ENCODE measurements around the gene CACNA1D.

CACNA1D gene

GRCh38 chr3:53665608-53666425 lies 171.4 kb downstream of the CACNA1D start:
- H3K27me3 ChIP-seq (ENCODE audit: insufficient read depth, low read length) = peaks cover 7% of the 10 kb centered on the region
- no peaks in the 10 kb centered on the region for H3K36me3 ChIP-seq (ENCODE audit: insufficient read depth, low read length)
- H3K4me3 ChIP-seq (ENCODE audit: low read depth, low read length) = no peak overlapping the region
- H3K79me2 ChIP-seq (ENCODE audit: control insufficient read depth, insufficient read depth, low read length, unreplicated experiment) = no peaks in the 10 kb centered on the region
- no peak overlapping the region for H3K27ac ChIP-seq (ENCODE audit: low read depth, low read length)
- H2AFZ ChIP-seq (ENCODE audit: low read length, unreplicated experiment) = no peak overlapping the region
- no peaks in the 10 kb centered on the region for H3K4me1 ChIP-seq (ENCODE audit: control insufficient read depth, insufficient read depth, low read length, unreplicated experiment)

- no peaks in the 10 kb centered on the region for H3K79me2 ChIP-seq (ENCODE audit: control insufficient read depth, insufficient read depth, low read length, unreplicated experiment)
- no peaks in the 10 kb centered on the region for H3K4me1 ChIP-seq (ENCODE audit: control insufficient read depth, insufficient read depth, low read length, unreplicated experiment)
- H3K27ac ChIP-seq (ENCODE audit: low read depth, low read length) = no peak overlapping the region
- peaks cover 29% of the 10 kb centered on the region for H3K27me3 ChIP-seq (ENCODE audit: insufficient read depth, low read length)
- no peak overlapping the region for H2AFZ ChIP-seq (ENCODE audit: low read length, unreplicated experiment)
- H3K4me3 ChIP-seq (ENCODE audit: low read depth, low read length) = no peak overlapping the region
- no peaks in the 10 kb centered on the region for H3K36me3 ChIP-seq (ENCODE audit: insufficient read depth, low read length)
These were observed 174.5 kb downstream of the CACNA1D start for GRCh38 chr3:53668872-53669271.

GRCh38 chr3:53670721-53671120 lies 176.3 kb downstream of the CACNA1D start:
- no peak overlapping the region for H2AFZ ChIP-seq (ENCODE audit: low read length, unreplicated experiment)
- H3K27me3 ChIP-seq (ENCODE audit: insufficient read depth, low read length) = peaks cover 41% of the 10 kb centered on the region
- no peaks in the 10 kb centered on the region for H3K79me2 ChIP-seq (ENCODE audit: control insufficient read depth, insufficient read depth, low read length, unreplicated experiment)
- H3K4me3 ChIP-seq (ENCODE audit: low read depth, low read length) = no peak overlapping the region
- no peaks in the 10 kb centered on the region for H3K4me1 ChIP-seq (ENCODE audit: control insufficient read depth, insufficient read depth, low read length, unreplicated experiment)
- no peaks in the 10 kb centered on the region for H3K36me3 ChIP-seq (ENCODE audit: insufficient read depth, low read length)
- H3K27ac ChIP-seq (ENCODE audit: low read depth, low read length) = no peak overlapping the region

- Histone ChIP-seq H3K27ac (ENCODE audit: low read depth, low read length) (no peak overlapping the region), H3K4me1 (ENCODE audit: control insufficient read depth, insufficient read depth, low read length, unreplicated experiment) (no peaks in the 10 kb centered on the region), H3K36me3 (ENCODE audit: insufficient read depth, low read length) (no peaks in the 10 kb centered on the region), H2AFZ (ENCODE audit: low read length, unreplicated experiment) (no peak overlapping the region), H3K4me3 (ENCODE audit: low read depth, low read length) (no peak overlapping the region), H3K27me3 (ENCODE audit: insufficient read depth, low read length) (peaks cover 44% of the 10 kb centered on the region), H3K79me2 (ENCODE audit: control insufficient read depth, insufficient read depth, low read length, unreplicated experiment) (no peaks in the 10 kb centered on the region)
These were observed 177.0 kb downstream of the CACNA1D start for GRCh38 chr3:53671192-53671960.

GRCh38 chr3:53671961-53672299 lies 177.5 kb downstream of the CACNA1D start:
- Histone ChIP-seq H3K4me1 (ENCODE audit: control insufficient read depth, insufficient read depth, low read length, unreplicated experiment) (no peaks in the 10 kb centered on the region), H3K4me3 (ENCODE audit: low read depth, low read length) (no peak overlapping the region), H3K27me3 (ENCODE audit: insufficient read depth, low read length) (peaks cover 44% of the 10 kb centered on the region), H3K79me2 (ENCODE audit: control insufficient read depth, insufficient read depth, low read length, unreplicated experiment) (no peaks in the 10 kb centered on the region), H2AFZ (ENCODE audit: low read length, unreplicated experiment) (no peak overlapping the region), H3K27ac (ENCODE audit: low read depth, low read length) (no peak overlapping the region), H3K36me3 (ENCODE audit: insufficient read depth, low read length) (no peaks in the 10 kb centered on the region)

- H3K79me2 ChIP-seq (ENCODE audit: control insufficient read depth, insufficient read depth, low read length, unreplicated experiment) = no peaks in the 10 kb centered on the region
- no peak overlapping the region for H3K4me3 ChIP-seq (ENCODE audit: low read depth, low read length)
- no peaks in the 10 kb centered on the region for H3K4me1 ChIP-seq (ENCODE audit: control insufficient read depth, insufficient read depth, low read length, unreplicated experiment)
- H3K27ac ChIP-seq (ENCODE audit: low read depth, low read length) = no peak overlapping the region
- H3K36me3 ChIP-seq (ENCODE audit: insufficient read depth, low read length) = no peaks in the 10 kb centered on the region
- no peak overlapping the region for H2AFZ ChIP-seq (ENCODE audit: low read length, unreplicated experiment)
- H3K27me3 ChIP-seq (ENCODE audit: insufficient read depth, low read length) = peaks cover 48% of the 10 kb centered on the region
These were observed 178.6 kb downstream of the CACNA1D start for GRCh38 chr3:53672981-53673380.

- Histone ChIP-seq H3K36me3 (ENCODE audit: insufficient read depth, low read length) (no peaks in the 10 kb centered on the region), H3K79me2 (ENCODE audit: control insufficient read depth, insufficient read depth, low read length, unreplicated experiment) (no peaks in the 10 kb centered on the region), H3K4me1 (ENCODE audit: control insufficient read depth, insufficient read depth, low read length, unreplicated experiment) (no peaks in the 10 kb centered on the region), H3K27me3 (ENCODE audit: insufficient read depth, low read length) (peaks cover 48% of the 10 kb centered on the region), H3K4me3 (ENCODE audit: low read depth, low read length) (no peak overlapping the region), H2AFZ (ENCODE audit: low read length, unreplicated experiment) (no peak overlapping the region), H3K27ac (ENCODE audit: low read depth, low read length) (no peak overlapping the region)
These were observed 179.4 kb downstream of the CACNA1D start for GRCh38 chr3:53673722-53674350.

GRCh38 chr3:53674582-53674981 lies 180.2 kb downstream of the CACNA1D start:
- no peak overlapping the region for H2AFZ ChIP-seq (ENCODE audit: low read length, unreplicated experiment)
- no peaks in the 10 kb centered on the region for H3K4me1 ChIP-seq (ENCODE audit: control insufficient read depth, insufficient read depth, low read length, unreplicated experiment)
- no peaks in the 10 kb centered on the region for H3K79me2 ChIP-seq (ENCODE audit: control insufficient read depth, insufficient read depth, low read length, unreplicated experiment)
- peaks cover 49% of the 10 kb centered on the region for H3K27me3 ChIP-seq (ENCODE audit: insufficient read depth, low read length)
- no peaks in the 10 kb centered on the region for H3K36me3 ChIP-seq (ENCODE audit: insufficient read depth, low read length)
- H3K27ac ChIP-seq (ENCODE audit: low read depth, low read length) = no peak overlapping the region
- H3K4me3 ChIP-seq (ENCODE audit: low read depth, low read length) = no peak overlapping the region

- peaks cover 50% of the 10 kb centered on the region for H3K27me3 ChIP-seq (ENCODE audit: insufficient read depth, low read length)
- H3K36me3 ChIP-seq (ENCODE audit: insufficient read depth, low read length) = no peaks in the 10 kb centered on the region
- no peak overlapping the region for H3K4me3 ChIP-seq (ENCODE audit: low read depth, low read length)
- H2AFZ ChIP-seq (ENCODE audit: low read length, unreplicated experiment) = no peak overlapping the region
- H3K4me1 ChIP-seq (ENCODE audit: control insufficient read depth, insufficient read depth, low read length, unreplicated experiment) = no peaks in the 10 kb centered on the region
- no peaks in the 10 kb centered on the region for H3K79me2 ChIP-seq (ENCODE audit: control insufficient read depth, insufficient read depth, low read length, unreplicated experiment)
- H3K27ac ChIP-seq (ENCODE audit: low read depth, low read length) = no peak overlapping the region
These were observed 180.7 kb downstream of the CACNA1D start for GRCh38 chr3:53675022-53675697.

GRCh38 chr3:53675942-53676341 lies 181.5 kb downstream of the CACNA1D start:
- H3K27me3 ChIP-seq (ENCODE audit: insufficient read depth, low read length) = peaks cover 57% of the 10 kb centered on the region
- no peaks in the 10 kb centered on the region for H3K36me3 ChIP-seq (ENCODE audit: insufficient read depth, low read length)
- no peaks in the 10 kb centered on the region for H3K4me1 ChIP-seq (ENCODE audit: control insufficient read depth, insufficient read depth, low read length, unreplicated experiment)
- no peak overlapping the region for H3K4me3 ChIP-seq (ENCODE audit: low read depth, low read length)
- no peak overlapping the region for H3K27ac ChIP-seq (ENCODE audit: low read depth, low read length)
- no peaks in the 10 kb centered on the region for H3K79me2 ChIP-seq (ENCODE audit: control insufficient read depth, insufficient read depth, low read length, unreplicated experiment)
- H2AFZ ChIP-seq (ENCODE audit: low read length, unreplicated experiment) = no peak overlapping the region

Measured in ACC112 (cell line).